ENCODE measurements around the gene NGF. TPM values are rescaled to one million over a fixed set of nuclear protein-coding genes. Genes with fewer than 3 reads are reported as not detected.
A peak's percentile ranks its signal among the peaks of the same experiment; 100 is the strongest.
"Not testable (repeated sequence)": the region's sequence is repeated elsewhere in the genome, so short reads cannot be mapped to it uniquely, and the experiment has no call there.

The NGF gene
- total RNA-seq, 1 experiment from 2014 or later = 0.51 TPM

GRCh38 chr1:115310581-115311473 is 27.2 kb downstream of the NGF start:
- no peak for DNase-seq (ENCODE audit: low read depth)

GRCh38 chr1:115309504-115309903 is 28.5 kb downstream of the NGF start:
- not testable (repeated sequence) for DNase-seq (ENCODE audit: low read depth)

DNA sequence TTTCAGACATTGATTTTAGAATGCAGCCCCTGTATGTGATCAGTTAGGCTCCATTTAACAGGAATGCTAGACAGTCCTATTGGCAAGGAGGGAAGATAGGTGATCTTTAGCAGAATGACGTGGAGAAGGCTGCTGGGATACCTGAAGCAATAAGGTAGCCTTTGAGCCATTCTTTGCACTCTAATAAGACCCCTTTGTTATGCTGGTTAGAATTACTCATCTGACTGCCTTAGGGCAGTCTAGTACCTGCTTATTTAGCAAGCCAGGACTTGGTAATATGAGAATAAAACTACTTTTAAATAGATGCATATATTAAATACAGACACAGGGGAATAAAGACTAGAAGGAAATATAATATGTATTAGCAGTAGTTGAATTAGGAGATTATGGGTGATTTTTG is 29.1 kb downstream of the NGF start:
- no peak for DNase-seq (ENCODE audit: low read depth)

GRCh38 chr1:115307661-115308060 is 30.4 kb downstream of the NGF start:
- DNase-seq (ENCODE audit: low read depth) = no peak

- DNase-seq (ENCODE audit: low read depth) = no peak
Observed at GRCh38 chr1:115306146-115306545, 31.9 kb downstream of the NGF start.

DNA sequence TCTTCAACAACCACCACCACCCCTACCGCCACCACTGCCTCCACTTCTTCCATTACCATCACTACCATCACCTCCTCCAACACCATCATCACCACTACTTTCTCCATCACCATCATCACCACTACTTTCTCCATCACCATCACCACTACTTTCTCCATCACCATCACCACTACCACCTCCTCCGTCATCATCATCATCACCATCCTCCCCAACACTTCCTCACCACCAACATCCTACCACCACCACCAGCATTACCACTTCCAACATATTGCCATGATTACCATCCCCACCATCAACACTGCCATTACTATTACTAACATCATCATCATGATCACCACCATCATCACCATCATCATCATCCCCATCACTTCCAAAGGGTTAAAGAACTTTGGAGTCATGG is 34.7 kb downstream of the NGF start:
- DNase-seq (ENCODE audit: low read depth) = no peak

GRCh38 chr1:115302390-115302961 is 35.6 kb downstream of the NGF start:
- peak; percentile 77 for DNase-seq (ENCODE audit: low read depth)

DNA sequence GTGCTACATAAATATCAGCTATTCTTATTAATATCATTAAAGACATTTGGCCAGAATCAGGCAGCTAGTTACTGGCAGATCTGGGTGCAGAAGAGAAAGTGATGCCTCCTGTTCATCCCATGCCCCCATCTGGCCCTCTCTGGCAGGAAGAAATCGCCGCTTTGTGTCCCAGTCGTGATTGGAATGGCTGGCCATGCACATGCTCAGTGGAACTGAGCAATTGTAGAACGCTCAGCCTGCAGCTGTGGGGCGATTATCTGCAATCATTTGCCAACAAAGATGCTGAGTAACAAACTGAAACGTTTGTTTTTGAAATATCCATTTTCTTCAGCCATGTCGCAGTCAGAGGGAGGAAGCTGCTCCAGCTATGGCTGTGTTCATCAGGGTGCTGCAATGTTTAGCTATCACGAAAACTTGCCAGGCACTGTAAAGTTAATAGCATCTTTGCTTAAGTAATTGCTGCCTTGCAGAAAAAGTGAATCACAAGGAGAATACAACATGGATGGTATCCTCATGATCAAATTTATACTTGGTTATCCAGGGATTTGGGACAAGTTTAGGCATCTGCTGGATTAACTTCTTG is 36.5 kb downstream of the NGF start:
- no peak for DNase-seq (ENCODE audit: low read depth)

GRCh38 chr1:115300087-115300876 is 37.8 kb downstream of the NGF start:
- peak; percentile 74 for DNase-seq (ENCODE audit: low read depth)

- DNase-seq (ENCODE audit: low read depth) = peak; percentile 86
Observed at GRCh38 chr1:115299266-115299665, 38.8 kb downstream of the NGF start.

- DNase-seq (ENCODE audit: low read depth) = peak; percentile 59
Observed at GRCh38 chr1:115296981-115297380, 41.1 kb downstream of the NGF start.

DNA sequence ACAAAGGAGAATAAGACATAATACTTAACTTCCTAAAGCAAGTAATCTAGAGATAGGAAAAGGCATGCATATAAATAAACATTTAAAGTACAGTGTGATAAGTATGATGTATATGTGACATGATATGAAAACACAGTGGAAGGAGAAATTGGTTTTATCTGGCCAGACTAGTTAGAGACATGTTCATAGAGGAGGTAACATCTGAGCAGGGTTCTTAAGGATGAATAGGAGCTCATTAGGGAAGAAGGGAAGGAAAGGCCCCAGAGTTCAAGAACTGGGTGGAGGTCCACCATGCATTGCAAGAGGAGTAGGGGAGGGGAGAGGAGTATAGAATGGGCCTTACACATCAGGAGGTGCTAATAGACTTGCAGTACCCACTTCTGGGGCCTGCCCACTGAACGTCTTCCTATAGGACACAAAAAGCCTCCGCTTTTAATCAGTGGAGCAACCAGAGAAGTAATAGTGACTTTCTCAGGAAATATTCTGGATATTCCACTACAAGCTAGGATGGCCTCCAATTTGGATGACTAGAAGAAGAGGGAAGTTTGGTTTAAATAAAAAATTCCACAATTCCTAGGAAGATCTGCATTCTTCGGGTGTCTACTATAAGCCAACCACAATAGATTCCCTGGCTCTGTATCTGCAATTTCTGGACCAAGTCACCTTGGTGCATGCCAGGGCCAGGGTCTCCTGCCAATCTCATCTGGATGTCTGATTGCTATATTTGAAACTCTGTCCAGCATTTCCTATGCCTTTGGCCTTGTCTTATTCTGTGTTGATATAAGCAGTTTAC is 41.9 kb downstream of the NGF start:
- DNase-seq (ENCODE audit: low read depth) = no peak

GRCh38 chr1:115293899-115294298 is 44.1 kb downstream of the NGF start:
- no peak for DNase-seq (ENCODE audit: low read depth)

DNA sequence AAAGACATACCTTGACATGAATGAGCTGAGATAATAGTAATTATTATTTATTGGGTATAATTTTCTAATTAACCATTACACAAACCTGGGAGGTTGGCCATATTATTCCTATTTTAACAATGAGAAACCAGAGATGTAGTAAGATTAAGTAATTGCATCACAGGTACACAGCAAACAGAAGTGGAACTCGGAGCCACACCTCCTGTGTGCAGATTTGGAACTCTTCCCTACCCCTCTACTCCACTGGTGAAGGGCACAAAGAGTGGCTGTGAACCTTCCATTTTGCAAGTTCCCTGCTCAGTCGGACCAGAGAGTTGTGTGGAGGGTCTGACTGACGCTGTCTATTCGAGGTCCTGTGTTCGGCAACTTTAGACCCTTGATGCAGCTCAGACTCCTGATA is 45.0 kb downstream of the NGF start:
- no peak for DNase-seq (ENCODE audit: low read depth)

DNA sequence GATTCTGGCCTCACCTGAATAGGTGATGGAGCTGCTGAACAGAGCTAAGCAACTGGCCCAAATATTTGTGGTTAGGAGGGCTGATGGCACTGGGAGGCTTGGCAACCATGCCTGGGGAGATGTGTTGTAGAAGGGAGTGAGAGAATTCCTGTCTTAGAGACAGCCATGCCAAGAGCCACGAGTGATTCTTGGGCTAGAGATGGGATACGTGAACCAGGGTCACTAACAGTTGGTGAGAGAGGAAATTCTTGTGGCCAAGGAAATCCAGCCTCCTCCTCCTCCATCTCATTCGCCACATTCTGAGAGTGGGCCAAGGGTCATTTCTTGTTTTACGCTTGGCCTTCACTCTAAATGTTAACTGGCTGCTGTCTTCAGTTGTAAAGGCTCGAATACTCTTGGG is 46.3 kb downstream of the NGF start:
- no peak for DNase-seq (ENCODE audit: low read depth)

- no peak for DNase-seq (ENCODE audit: low read depth)
Observed at GRCh38 chr1:115289940-115290339, 48.1 kb downstream of the NGF start.

GRCh38 chr1:115288591-115289198 is 49.4 kb downstream of the NGF start:
- DNase-seq (ENCODE audit: low read depth) = no peak

DNA sequence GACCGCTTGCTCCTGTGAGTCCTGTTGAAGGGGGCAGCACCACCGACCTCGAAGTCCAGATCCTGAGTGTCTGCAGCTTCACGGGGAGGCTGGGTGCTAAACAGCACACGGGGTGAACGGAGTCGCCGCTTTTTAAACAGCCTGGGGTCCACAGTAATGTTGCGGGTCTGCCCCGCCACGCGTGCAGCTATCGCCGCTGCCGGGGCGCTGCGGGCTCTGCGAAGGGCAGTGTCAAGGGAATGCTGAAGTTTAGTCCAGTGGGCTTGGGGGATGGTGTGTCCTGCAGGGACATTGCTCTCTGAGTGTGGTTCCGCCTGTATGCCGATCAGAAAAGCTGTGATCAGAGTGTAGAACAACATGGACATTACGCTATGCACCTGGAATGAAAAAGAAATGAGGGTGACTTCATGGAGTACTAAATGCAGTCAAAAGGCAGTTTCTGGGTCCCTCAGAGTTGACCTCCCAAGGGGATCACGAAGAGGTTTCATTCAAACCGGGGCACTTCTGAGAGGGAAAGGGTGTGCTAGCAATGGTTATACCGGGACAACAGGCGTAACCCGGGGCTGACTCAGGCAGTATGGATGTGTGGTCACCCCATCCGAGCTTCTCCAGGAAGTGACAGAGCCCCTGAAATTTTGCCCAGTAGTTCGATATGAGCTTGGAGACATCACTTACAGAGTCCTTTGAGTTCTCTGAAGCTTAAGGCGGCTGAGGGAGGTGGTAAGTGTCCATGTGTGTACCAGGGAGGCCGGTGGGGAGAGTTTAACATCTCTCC is 51.4 kb downstream of the NGF start:
- no peak for DNase-seq (ENCODE audit: low read depth)

- no peak for DNase-seq (ENCODE audit: low read depth)
Observed at GRCh38 chr1:115284209-115284608, 53.8 kb downstream of the NGF start.

GRCh38 chr1:115283681-115284146 is 54.3 kb downstream of the NGF start:
- DNase-seq (ENCODE audit: low read depth) = no peak

Measured in Daoy (cell line).